ENCODE results near the gene CNPY4. TPM values are rescaled to one million over a fixed set of nuclear protein-coding genes. Genes with fewer than 3 reads are reported as not detected.

CNPY4 gene
- total and polyA plus RNA-seq, 2 donors (not counting 3 experiments of a cell fraction or from before 2014, with no cell fraction given) = 28.6 to 33.7 TPM

GRCh38 chr7:100074841-100075240 is 44.6 kb upstream of the CNPY4 start:
- CTCF ChIA-PET = interaction anchor here (1.6 to 2.4 kb wide), 2 partner anchors 11 to 81 kb away, joined by 4 to 8 read pairs; no protein-coding TSS in a partner anchor
- POLR2A ChIA-PET = no interaction called here
- H3K9me1 ChIP-seq (replicated peaks; ENCODE audit: control insufficient read depth, extremely low read depth, insufficient read depth, low read length) = no peaks in the 10 kb centered on the region
- H3K27ac ChIP-seq (ENCODE audit: insufficient read depth, low read depth, low read length) = no peak overlapping the region
- H3K9ac ChIP-seq (replicated peaks; ENCODE audit: extremely low read depth, insufficient read depth, low read length) = no peak overlapping the region
- no peaks in the 10 kb centered on the region for H4K20me1 ChIP-seq (replicated peaks; ENCODE audit: control insufficient read depth, extremely low read depth, insufficient read depth, low read length)
- intact Hi-C loops (cut with micrococcal nuclease) (no loop called here), dilution Hi-C loops (cut with MboI; ENCODE audit: extremely low pct_ligation_motif_present, low sequenced_read_pairs) (no loop called here)
- H3K4me2 ChIP-seq (ENCODE audit: insufficient read depth, low read length) = no peak overlapping the region
- peaks cover 26% of the 10 kb centered on the region for H3K79me2 ChIP-seq (ENCODE audit: control insufficient read depth, insufficient read depth, low read length)
- H2AFZ ChIP-seq (ENCODE audit: low read depth, low read length) = no peak overlapping the region
- peaks cover 47 to 66% of the 10 kb centered on the region in 2 experiments for H3K36me3 ChIP-seq (ENCODE audit: control insufficient read depth in 2 of 2, extremely low read depth in 1 of 2, insufficient read depth in 2 of 2, low read length in 2 of 2)
- no peak for DNase-seq (ENCODE audit: low read depth, low spot score)
- TF ChIP-seq MYC (IDR thresholded peaks at IDR 0.05; ENCODE audit: low read depth, low read length) = no peak
- TF ChIP-seq EZH2 (IDR thresholded peaks at IDR 0.05; ENCODE audit: borderline replicate concordance, low read depth, low read length, severe bottlenecking) = no peak
- TF ChIP-seq, protein P1, sequence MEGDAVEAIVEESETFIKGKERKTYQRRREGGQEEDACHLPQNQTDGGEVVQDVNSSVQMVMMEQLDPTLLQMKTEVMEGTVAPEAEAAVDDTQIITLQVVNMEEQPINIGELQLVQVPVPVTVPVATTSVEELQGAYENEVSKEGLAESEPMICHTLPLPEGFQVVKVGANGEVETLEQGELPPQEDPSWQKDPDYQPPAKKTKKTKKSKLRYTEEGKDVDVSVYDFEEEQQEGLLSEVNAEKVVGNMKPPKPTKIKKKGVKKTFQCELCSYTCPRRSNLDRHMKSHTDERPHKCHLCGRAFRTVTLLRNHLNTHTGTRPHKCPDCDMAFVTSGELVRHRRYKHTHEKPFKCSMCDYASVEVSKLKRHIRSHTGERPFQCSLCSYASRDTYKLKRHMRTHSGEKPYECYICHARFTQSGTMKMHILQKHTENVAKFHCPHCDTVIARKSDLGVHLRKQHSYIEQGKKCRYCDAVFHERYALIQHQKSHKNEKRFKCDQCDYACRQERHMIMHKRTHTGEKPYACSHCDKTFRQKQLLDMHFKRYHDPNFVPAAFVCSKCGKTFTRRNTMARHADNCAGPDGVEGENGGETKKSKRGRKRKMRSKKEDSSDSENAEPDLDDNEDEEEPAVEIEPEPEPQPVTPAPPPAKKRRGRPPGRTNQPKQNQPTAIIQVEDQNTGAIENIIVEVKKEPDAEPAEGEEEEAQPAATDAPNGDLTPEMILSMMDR (IDR thresholded peaks at IDR 0.05; ENCODE audit: extremely low read depth in 1 of 2, insufficient read depth in 1 of 2, low read depth in 1 of 2, low read length in 2 of 2) = no peak
- TF ChIP-seq GATA2 (IDR thresholded peaks at IDR 0.05; ENCODE audit: insufficient read depth, insufficient read length, low read depth, low read length) = no peak
- no peak for TF ChIP-seq JUN (IDR thresholded peaks at IDR 0.05; ENCODE audit: borderline replicate concordance, insufficient read depth, insufficient read length, low read depth)
- TF ChIP-seq POLR2A (IDR thresholded peaks at IDR 0.05; ENCODE audit: low read depth, low read length) = no peak
- no peak for TF ChIP-seq POLR2AphosphoS5 (IDR thresholded peaks at IDR 0.05; ENCODE audit: insufficient read depth, low read depth, low read length)
- no peak for TF ChIP-seq FOS (IDR thresholded peaks at IDR 0.05; ENCODE audit: borderline replicate concordance, insufficient read depth, low read length)
- TF ChIP-seq, protein P2, sequence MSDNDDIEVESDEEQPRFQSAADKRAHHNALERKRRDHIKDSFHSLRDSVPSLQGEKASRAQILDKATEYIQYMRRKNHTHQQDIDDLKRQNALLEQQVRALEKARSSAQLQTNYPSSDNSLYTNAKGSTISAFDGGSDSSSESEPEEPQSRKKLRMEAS (IDR thresholded peaks at IDR 0.05; ENCODE audit: insufficient read depth, insufficient read length) = no peak
- H3K4me3 ChIP-seq (replicated peaks in 1 of 3; ENCODE audit: insufficient read depth in 1 of 3, low read depth in 1 of 3, low read length in 3 of 3) = no peak overlapping the region
- H3K27me3 ChIP-seq (ENCODE audit: control insufficient read depth in 2 of 2, insufficient read depth in 2 of 2, low read length in 2 of 2) = no peaks in the 10 kb centered on the region
- H3K9me3 ChIP-seq (replicated peaks; ENCODE audit: control insufficient read depth, insufficient read depth, low read length) = peaks cover 26% of the 10 kb centered on the region
- BruUV-seq (replicated peaks) = no TSS peak
- no peak for FAIRE-seq
- peaks cover under 1% of the 10 kb centered on the region for H3K4me1 ChIP-seq (ENCODE audit: control insufficient read depth, extremely low read depth, insufficient read depth, low read length)
